ENCODE data around the gene BLTP2. TPM values are rescaled to one million over a fixed set of nuclear protein-coding genes. Genes with fewer than 3 reads are reported as not detected.
A peak's percentile ranks its signal among the peaks of the same experiment; 100 is the strongest.

The BLTP2 gene
- total RNA-seq, 4 donors from 2014 or later: 71.6 to 93.4 (median 81.0) TPM

- H3K9me3 ChIP-seq: no peaks in the 10 kb centered on the region
- peaks cover 0 to 38% of the 10 kb centered on the region in 2 donors for H3K36me3 ChIP-seq
- intact Hi-C loops (cut with DNase I; ENCODE audit: low total_unique reads): no loop called here
- no peak overlapping the region for H3K4me3 ChIP-seq
- peaks cover 11 to 15% of the 10 kb centered on the region in 2 donors for H3K4me1 ChIP-seq
- TF ChIP-seq POLR2A (IDR thresholded peaks at IDR 0.05): no peak
- TF ChIP-seq CTCF (IDR thresholded peaks at IDR 0.05 in 4 of 5, conservative IDR thresholded peaks at IDR 0.05 in 1 of 5): no peak
- in situ Hi-C loops (cut with MboI; ENCODE audit: low sequenced_read_pairs in 4 of 4): loop anchor here in 1 of 4 donors (25.0 kb wide), 1 partner anchor 95 kb away; the partner anchor contains the start of genes PIGS and UNC119
- H3K27ac ChIP-seq: no peak overlapping the region
- DNase-seq (no peak), ATAC-seq (no peak)
- H3K27me3 ChIP-seq: no peaks in the 10 kb centered on the region
These were observed 12.8 kb upstream of the BLTP2 start for GRCh38 chr17:28657756-28658155.

- H3K27me3 ChIP-seq: no peaks in the 10 kb centered on the region
- ATAC-seq (no peak), DNase-seq (no peak)
- no peak overlapping the region for H3K27ac ChIP-seq
- no peak overlapping the region for H3K4me3 ChIP-seq
- no peaks in the 10 kb centered on the region for H3K9me3 ChIP-seq
- in situ Hi-C loops (cut with MboI; ENCODE audit: low sequenced_read_pairs in 4 of 4): loop anchor here in 1 of 4 donors (25.0 kb wide), 1 partner anchor 93 kb away; the partner anchor contains the start of genes PIGS and UNC119
- no peak for TF ChIP-seq POLR2A (IDR thresholded peaks at IDR 0.05)
- no peak for TF ChIP-seq CTCF (IDR thresholded peaks at IDR 0.05 in 4 of 5, conservative IDR thresholded peaks at IDR 0.05 in 1 of 5)
- H3K4me1 ChIP-seq: peaks cover 0 to 4% of the 10 kb centered on the region in 2 donors
- intact Hi-C loops (cut with DNase I; ENCODE audit: low total_unique reads): no loop called here
- H3K36me3 ChIP-seq: peaks cover 0 to 57% of the 10 kb centered on the region in 2 donors
These were observed 10.2 kb upstream of the BLTP2 start for GRCh38 chr17:28655160-28655559.

GRCh38 chr17:28648698-28649097, 3.7 kb upstream of the BLTP2 start:
- DNase-seq: no peak

GRCh38 chr17:28646039-28646754, 1.2 kb upstream of the BLTP2 start:
- Histone ChIP-seq H3K4me3 (peak overlapping the region; percentile 90 to 92 (median 92)), H3K9me3 (no peaks in the 10 kb centered on the region), H3K36me3 (peaks cover 0 to 39% of the 10 kb centered on the region in 2 donors), H3K27ac (peak overlapping the region; percentile 90 to 98 (median 96)), H3K27me3 (no peaks in the 10 kb centered on the region), H3K4me1 (peaks cover 29 to 33% of the 10 kb centered on the region in 2 donors)
- TF ChIP-seq CTCF (IDR thresholded peaks at IDR 0.05 in 4 of 5, conservative IDR thresholded peaks at IDR 0.05 in 1 of 5) (no peak), POLR2A (IDR thresholded peaks at IDR 0.05) (no peak)
- ATAC-seq (no peak), DNase-seq (no peak)
- in situ Hi-C loops (cut with MboI; ENCODE audit: low sequenced_read_pairs in 4 of 4): no loop called here
- intact Hi-C loops (cut with DNase I; ENCODE audit: low total_unique reads): no loop called here

More at GRCh38 chr17:28648698-28649097, 3.7 kb upstream of the BLTP2 start:
- in situ Hi-C loops (cut with MboI; ENCODE audit: low sequenced_read_pairs in 4 of 4) (no loop called here), intact Hi-C loops (cut with DNase I; ENCODE audit: low total_unique reads) (no loop called here)
- ATAC-seq: no peak
- no peaks in the 10 kb centered on the region for H3K9me3 ChIP-seq
- no peak overlapping the region for H3K27ac ChIP-seq
- peaks cover 19 to 21% of the 10 kb centered on the region in 2 donors for H3K4me1 ChIP-seq
- no peak overlapping the region for H3K4me3 ChIP-seq
- TF ChIP-seq POLR2A (IDR thresholded peaks at IDR 0.05) (no peak), CTCF (IDR thresholded peaks at IDR 0.05 in 4 of 5, conservative IDR thresholded peaks at IDR 0.05 in 1 of 5) (no peak)
- peaks cover 0 to 37% of the 10 kb centered on the region in 2 donors for H3K36me3 ChIP-seq
- no peaks in the 10 kb centered on the region for H3K27me3 ChIP-seq

Data from gastrocnemius medialis (tissue), 4 donors.